WERI-Rb-1 (cell line): Measurements from ENCODE around the gene XRCC2.
A peak's percentile ranks its signal among the peaks of the same experiment; 100 is the strongest.

ENCODE experiments used
- DNase-seq: peaks from one replicate; pipeline ENCODE4 v3.0.0-alpha.2; 2020
- H3K27ac ChIP-seq: fragments of 250-450 bp; sonication (Bioruptor Pico); 2 replicates; pipeline ENCODE4 v1.5.1; 2020; ENCODE audit warnings: mild to moderate bottlenecking, moderate library complexity
- H3K27me3 ChIP-seq: fragments of 250-450 bp; sonication (Bioruptor Pico); 2 replicates; pipeline ENCODE4 v1.5.1; 2021; ENCODE audit warnings: mild to moderate bottlenecking, low read depth, moderate library complexity; ENCODE audit not compliant: insufficient read depth, severe bottlenecking
- H3K36me3 ChIP-seq: fragments of 250-450 bp; sonication (Bioruptor Pico); 2 replicates; pipeline ENCODE4 v1.5.1; 2020; ENCODE audit warnings: mild to moderate bottlenecking, moderate library complexity
- H3K4me3 ChIP-seq: 2 replicates; pipeline ENCODE4 v1.5.1; 2011; ENCODE audit warnings: low read depth, mild to moderate bottlenecking, control low read depth, low read length
- H3K9me3 ChIP-seq: fragments of 250-450 bp; sonication (Bioruptor Pico); 2 replicates; pipeline ENCODE4 v1.5.1; 2021; ENCODE audit warnings: mild to moderate bottlenecking, moderate library complexity; ENCODE audit not compliant: severe bottlenecking
- TF ChIP-seq, protein P1 (sequence below): IDR thresholded peaks from 2 replicates; pipeline ENCODE4 v1.5.1; 2011; ENCODE audit warnings: low read depth, mild to moderate bottlenecking, control low read depth, inconsistent platforms, low read length

XRCC2 gene

DNA sequence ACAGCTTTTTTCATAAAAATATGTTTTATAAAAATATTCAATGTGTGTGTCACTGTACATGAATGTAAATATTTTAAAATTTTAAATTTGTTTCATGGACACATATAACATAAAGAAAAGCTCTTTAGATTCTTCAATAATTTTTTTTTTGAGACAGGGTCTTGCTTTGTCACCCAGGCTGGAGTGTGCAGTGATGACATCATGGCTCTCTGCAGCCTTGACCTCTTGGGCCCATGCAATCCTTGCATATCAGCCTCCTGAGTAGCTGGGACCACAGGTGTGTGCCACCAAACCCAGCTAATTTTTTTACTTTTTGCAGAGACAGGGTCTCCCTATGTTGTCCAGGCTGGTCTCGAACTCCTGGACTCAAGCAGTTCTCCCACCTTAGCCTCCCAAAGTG is 9.9 kb downstream of the XRCC2 start:
- TF ChIP-seq, protein P1, sequence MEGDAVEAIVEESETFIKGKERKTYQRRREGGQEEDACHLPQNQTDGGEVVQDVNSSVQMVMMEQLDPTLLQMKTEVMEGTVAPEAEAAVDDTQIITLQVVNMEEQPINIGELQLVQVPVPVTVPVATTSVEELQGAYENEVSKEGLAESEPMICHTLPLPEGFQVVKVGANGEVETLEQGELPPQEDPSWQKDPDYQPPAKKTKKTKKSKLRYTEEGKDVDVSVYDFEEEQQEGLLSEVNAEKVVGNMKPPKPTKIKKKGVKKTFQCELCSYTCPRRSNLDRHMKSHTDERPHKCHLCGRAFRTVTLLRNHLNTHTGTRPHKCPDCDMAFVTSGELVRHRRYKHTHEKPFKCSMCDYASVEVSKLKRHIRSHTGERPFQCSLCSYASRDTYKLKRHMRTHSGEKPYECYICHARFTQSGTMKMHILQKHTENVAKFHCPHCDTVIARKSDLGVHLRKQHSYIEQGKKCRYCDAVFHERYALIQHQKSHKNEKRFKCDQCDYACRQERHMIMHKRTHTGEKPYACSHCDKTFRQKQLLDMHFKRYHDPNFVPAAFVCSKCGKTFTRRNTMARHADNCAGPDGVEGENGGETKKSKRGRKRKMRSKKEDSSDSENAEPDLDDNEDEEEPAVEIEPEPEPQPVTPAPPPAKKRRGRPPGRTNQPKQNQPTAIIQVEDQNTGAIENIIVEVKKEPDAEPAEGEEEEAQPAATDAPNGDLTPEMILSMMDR, result no peak
- Histone ChIP-seq H3K27ac (no peak overlapping the region), H3K36me3 (peaks cover 21% of the 10 kb centered on the region), H3K9me3 (no peaks in the 10 kb centered on the region), H3K27me3 (no peaks in the 10 kb centered on the region), H3K4me3 (no peak overlapping the region)
- no peak for DNase-seq

DNA sequence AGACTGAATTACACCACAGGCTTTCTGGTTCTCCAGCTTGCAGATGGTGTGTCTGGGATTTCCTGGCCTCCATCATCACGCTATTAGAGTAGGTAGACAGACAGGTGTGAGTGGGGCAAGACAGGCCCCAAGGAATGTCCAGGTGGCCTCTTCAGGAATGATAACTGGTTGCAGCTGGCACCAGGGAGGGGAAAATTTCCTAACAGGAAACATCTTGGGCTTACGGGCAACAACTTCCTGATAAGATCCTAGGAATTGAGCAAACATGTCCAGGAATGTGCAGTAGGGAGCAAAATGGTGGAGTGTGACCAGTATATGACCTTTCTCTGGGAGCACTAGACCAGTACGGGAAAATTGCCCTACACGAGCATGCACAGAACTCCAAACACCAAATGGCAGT is 11.3 kb downstream of the XRCC2 start:
- Histone ChIP-seq H3K36me3 (peaks cover 31% of the 10 kb centered on the region), H3K27me3 (no peaks in the 10 kb centered on the region), H3K9me3 (no peaks in the 10 kb centered on the region), H3K4me3 (no peak overlapping the region), H3K27ac (no peak overlapping the region)
- DNase-seq, result no peak
- TF ChIP-seq, protein P1, result no peak

DNA sequence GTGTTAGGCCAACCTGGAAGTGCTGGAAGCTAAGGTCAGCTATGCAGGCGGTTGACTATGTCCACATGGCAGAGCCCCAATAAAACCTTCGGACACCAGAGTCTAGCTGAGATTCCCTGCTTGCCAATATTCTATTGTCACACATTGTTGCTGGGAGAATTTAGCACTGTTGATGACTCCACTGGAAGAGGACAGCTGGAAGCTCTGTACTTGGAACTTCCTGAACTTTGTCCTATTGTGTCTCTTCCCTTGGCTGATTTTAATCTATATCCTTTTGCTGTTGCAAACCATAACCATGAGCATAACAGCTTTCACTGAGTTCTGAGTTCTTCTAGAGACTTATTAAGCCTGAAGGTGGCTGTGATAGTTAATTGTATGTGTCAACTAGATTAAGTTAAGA is 12.0 kb downstream of the XRCC2 start:
- DNase-seq, result no peak
- peaks cover 31% of the 10 kb centered on the region for H3K36me3 ChIP-seq
- H3K4me3 ChIP-seq, result no peak overlapping the region
- no peak overlapping the region for H3K27ac ChIP-seq
- TF ChIP-seq, protein P1, result no peak
- no peaks in the 10 kb centered on the region for H3K27me3 ChIP-seq
- H3K9me3 ChIP-seq, result no peaks in the 10 kb centered on the region

DNA sequence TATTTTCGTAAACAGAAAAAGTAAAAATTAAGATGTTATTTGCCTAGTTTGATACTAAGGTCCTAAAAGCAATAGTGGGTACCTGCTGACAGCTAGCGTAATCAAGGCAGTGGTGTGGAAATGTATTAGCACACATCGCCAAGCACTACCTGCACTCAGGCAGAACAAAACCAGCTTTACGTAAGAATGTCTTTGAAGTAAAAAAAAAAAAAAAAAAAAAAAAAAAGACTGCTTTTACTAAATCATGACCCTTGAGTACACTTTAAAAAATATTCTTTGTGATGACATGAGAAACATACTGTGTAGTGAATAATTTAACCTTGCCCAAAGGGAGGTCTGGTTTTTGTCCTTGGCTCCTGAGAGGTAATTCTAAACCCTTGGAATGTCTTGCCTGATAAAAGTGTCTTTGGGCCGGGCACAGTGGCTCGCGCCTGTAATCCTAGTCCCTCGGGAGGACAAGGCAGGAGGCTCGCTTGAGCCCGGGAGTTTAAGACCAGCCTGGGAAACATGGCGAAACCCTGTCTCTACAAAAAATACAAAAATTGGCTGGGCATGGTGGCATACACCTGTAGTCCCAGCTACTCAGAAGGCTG is 12.7 kb downstream of the XRCC2 start:
- H3K4me3 ChIP-seq, result no peak overlapping the region
- no peaks in the 10 kb centered on the region for H3K9me3 ChIP-seq
- TF ChIP-seq, protein P1, result no peak
- no peak overlapping the region for H3K27ac ChIP-seq
- no peaks in the 10 kb centered on the region for H3K27me3 ChIP-seq
- peaks cover 36% of the 10 kb centered on the region for H3K36me3 ChIP-seq
- no peak for DNase-seq

DNA sequence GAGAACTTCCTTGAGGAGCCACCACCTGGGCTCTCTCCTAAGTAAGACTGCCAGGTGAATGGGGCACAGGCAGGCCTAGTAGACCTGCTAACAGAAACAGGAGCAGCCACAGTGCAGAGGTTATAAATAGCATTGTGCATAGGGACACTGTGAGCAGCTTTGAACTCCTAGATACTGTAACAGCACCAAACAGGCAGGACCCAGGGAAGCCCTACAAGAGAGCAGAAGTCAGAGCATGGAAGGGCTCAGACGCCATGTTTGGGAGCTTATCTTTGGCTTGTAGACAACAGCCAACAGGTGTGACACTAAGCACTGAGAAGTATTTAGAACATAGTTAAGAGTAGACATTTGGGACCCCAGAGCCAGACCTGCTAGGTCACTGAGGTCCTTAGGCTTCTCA is 14.5 kb downstream of the XRCC2 start:
- Histone ChIP-seq H3K27me3 (no peaks in the 10 kb centered on the region), H3K9me3 (no peaks in the 10 kb centered on the region), H3K36me3 (peaks cover 44% of the 10 kb centered on the region), H3K27ac (0 out of 2 replicates have a peak overlapping the region, but pooled peaks have one; percentile 3), H3K4me3 (no peak overlapping the region)
- TF ChIP-seq, protein P1, result no peak
- no peak for DNase-seq

DNA sequence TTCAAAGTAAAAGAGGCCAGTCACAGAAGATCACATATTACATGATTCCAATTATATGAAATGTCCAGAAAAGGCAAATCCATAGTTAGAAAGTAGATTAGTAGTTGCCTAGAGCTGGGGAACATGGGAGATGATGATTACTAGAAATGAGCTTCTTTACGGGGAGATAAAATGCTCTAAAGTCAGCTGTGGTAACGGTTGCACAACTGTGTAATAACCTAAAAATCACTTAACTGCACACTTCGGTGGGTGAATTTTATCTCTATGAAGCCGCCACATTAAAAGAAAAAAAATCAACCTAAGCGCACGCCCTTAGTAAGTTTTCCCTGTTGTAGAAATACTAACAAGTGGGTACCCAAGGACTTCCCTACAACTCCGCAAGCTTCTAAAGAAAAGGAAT is 15.9 kb downstream of the XRCC2 start:
- DNase-seq, result no peak
- H3K9me3 ChIP-seq, result no peaks in the 10 kb centered on the region
- no peak overlapping the region for H3K27ac ChIP-seq
- peaks cover 57% of the 10 kb centered on the region for H3K36me3 ChIP-seq
- H3K27me3 ChIP-seq, result no peaks in the 10 kb centered on the region
- TF ChIP-seq, protein P1, result no peak
- no peak overlapping the region for H3K4me3 ChIP-seq
